Ascending aorta (tissue), 2 donors: ENCODE data around the gene ACYP2. TPM values are rescaled to one million over a fixed set of nuclear protein-coding genes. Genes with fewer than 3 reads are reported as not detected.

Source experiments
- DNase-seq, 2 donors: peaks; one replicate each; pipeline ENCODE4 v3.0.0-alpha.2; 2019; ENCODE audit warnings: low spot score in 2 of 2
- H3K27ac ChIP-seq, 2 donors: fragments of 200-600 bp; sonication (generic); one replicate each; pipeline ENCODE4 v1.5.1; 2016 to 2017; ENCODE audit warnings: mild to moderate bottlenecking in 1 of 2
- H3K27me3 ChIP-seq: fragments of 200-600 bp; sonication (generic); one replicate; pipeline ENCODE4 v1.5.1; 2017
- H3K36me3 ChIP-seq, 2 donors: fragments of 200-600 bp; sonication (generic); one replicate each; pipeline ENCODE4 v1.5.1; 2016
- H3K4me1 ChIP-seq, 2 donors: fragments of 200-600 bp; sonication (generic); one replicate each; pipeline ENCODE4 v1.5.1; 2016 to 2017; ENCODE audit warnings: mild to moderate bottlenecking in 1 of 2
- H3K4me3 ChIP-seq, 2 donors: fragments of 200-600 bp; sonication (generic); one replicate each; pipeline ENCODE4 v1.5.1; 2016 to 2017; ENCODE audit warnings: mild to moderate bottlenecking in 1 of 2
- H3K9me3 ChIP-seq, 2 donors: fragments of 200-600 bp; sonication (generic); one replicate each; pipeline ENCODE4 v1.5.1; 2016
- intact Hi-C: fragments of 100-400 bp; cut with DNase I; formaldehyde crosslinking; loops from one replicate; pipeline ENCODE4 v1.15.1; 2023
- total RNA-seq: library from RNA; depleted of rRNA; stranded (reverse); fragments of >200 nt; gene quantifications from one replicate; pipeline ENCODE4 v1.1.0, GENCODE V29; 2016
- TF ChIP-seq, protein P1 (sequence below), 3 experiments: fragments of 200-600 bp in 2 of 3; fragments of 450-650 bp in 1 of 3; sonication (generic) in 2 of 3; IDR thresholded peaks; one replicate each; pipeline ENCODE4 v1.5.1; 2016 to 2019; ENCODE audit warnings: antibody characterized with exemption in 3 of 3, mild to moderate bottlenecking in 1 of 3, moderate library complexity in 1 of 3

Gene ACYP2
- total RNA-seq, 1 donor from 2014 or later = 0.96 TPM

DNA sequence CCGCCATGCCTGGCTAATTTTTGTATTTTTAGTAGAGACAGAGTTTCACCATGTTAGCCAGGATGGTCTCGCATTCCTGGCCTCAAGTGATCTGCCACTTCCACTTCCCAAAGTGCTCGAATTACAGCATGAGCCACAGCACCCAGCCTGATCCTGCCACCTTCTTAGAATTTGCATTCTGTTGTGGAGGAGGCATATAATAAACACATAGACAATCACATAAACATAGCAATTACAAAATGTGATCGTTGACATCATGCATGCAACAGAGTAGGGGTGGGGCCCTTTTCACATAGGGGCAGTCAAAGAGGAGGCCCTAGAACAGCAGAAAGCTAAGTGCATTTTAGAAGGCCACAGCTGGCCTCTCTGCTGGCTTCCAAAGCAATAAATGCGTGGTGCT is 180.5 kb downstream of the ACYP2 start:
- intact Hi-C loops = no loop called here
- TF ChIP-seq, protein P1, sequence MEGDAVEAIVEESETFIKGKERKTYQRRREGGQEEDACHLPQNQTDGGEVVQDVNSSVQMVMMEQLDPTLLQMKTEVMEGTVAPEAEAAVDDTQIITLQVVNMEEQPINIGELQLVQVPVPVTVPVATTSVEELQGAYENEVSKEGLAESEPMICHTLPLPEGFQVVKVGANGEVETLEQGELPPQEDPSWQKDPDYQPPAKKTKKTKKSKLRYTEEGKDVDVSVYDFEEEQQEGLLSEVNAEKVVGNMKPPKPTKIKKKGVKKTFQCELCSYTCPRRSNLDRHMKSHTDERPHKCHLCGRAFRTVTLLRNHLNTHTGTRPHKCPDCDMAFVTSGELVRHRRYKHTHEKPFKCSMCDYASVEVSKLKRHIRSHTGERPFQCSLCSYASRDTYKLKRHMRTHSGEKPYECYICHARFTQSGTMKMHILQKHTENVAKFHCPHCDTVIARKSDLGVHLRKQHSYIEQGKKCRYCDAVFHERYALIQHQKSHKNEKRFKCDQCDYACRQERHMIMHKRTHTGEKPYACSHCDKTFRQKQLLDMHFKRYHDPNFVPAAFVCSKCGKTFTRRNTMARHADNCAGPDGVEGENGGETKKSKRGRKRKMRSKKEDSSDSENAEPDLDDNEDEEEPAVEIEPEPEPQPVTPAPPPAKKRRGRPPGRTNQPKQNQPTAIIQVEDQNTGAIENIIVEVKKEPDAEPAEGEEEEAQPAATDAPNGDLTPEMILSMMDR (IDR thresholded peaks at IDR 0.05) = no peak
- no peak for DNase-seq

DNA sequence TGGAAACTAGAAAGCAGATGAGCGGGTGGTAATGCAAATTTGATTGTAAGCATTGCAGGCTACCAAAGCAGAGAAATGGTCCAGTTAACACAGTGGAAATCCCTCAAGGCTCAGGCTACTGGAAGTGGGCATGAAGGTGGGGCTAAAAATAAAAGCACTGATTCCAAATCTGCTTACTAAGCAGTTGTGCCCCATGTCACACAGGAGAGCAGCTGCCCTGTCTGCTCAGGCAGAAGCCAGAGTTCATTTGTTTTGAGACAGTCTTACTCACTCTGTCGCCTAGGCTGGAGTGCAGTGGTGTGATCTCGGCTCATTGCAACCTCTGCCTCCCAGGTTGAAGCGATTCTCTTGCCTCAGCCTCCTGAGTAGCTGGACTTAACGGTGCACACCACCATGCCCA is 183.1 kb downstream of the ACYP2 start:
- H3K4me1 ChIP-seq = no peaks in the 10 kb centered on the region
- no peak overlapping the region for H3K27ac ChIP-seq
- DNase-seq = no peak
- no peaks in the 10 kb centered on the region for H3K27me3 ChIP-seq
- H3K9me3 ChIP-seq = no peaks in the 10 kb centered on the region
- intact Hi-C loops = no loop called here
- no peaks in the 10 kb centered on the region for H3K36me3 ChIP-seq
- TF ChIP-seq, protein P1 (IDR thresholded peaks at IDR 0.05) = no peak
- H3K4me3 ChIP-seq = no peak overlapping the region

More for the DNA sequence above, 180.5 kb downstream of the ACYP2 start:
- H3K27me3 ChIP-seq = no peaks in the 10 kb centered on the region
- H3K4me3 ChIP-seq = no peak overlapping the region
- no peak overlapping the region for H3K27ac ChIP-seq
- H3K4me1 ChIP-seq = no peaks in the 10 kb centered on the region
- no peaks in the 10 kb centered on the region for H3K9me3 ChIP-seq
- no peaks in the 10 kb centered on the region for H3K36me3 ChIP-seq

DNA sequence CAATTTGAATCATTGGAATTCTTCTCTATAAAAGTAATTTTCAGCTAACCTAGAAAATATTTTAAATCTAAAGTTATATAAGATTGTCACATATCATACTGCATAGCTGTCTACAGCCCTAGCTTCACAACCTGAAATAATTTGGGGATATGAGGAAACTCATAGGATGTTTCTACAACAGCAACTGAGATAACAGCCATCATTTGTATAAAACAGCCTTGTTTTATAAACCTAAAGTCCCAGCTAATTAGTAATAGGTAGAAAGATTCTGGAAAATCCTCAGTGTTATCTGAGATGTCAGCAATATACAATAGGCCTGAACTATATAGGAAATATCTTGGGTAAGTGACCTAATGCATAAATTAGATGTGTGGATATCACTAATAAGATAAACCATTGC is 188.2 kb downstream of the ACYP2 start:
- DNase-seq = no peak

DNA sequence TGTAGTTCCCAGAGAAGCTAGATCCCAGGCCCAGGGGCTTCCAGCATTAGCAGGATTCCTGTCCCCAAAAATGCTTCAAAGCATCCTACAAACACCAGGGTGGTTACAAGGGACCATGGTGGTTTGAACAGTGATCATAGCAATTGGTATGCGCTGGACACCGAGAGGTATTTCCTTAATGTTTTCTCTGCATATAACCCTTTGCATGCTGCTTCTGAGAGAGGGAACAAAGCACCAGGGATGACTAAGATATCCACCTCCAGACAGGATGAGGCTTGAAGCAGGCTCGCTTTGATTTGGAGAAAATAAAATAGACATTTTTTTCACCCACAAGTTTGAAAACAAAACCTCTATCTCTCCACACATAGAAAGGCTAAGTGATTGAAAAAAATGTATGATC is 191.1 kb downstream of the ACYP2 start:
- Histone ChIP-seq H3K36me3 (no peaks in the 10 kb centered on the region), H3K9me3 (no peaks in the 10 kb centered on the region), H3K27me3 (no peaks in the 10 kb centered on the region), H3K4me1 (no peaks in the 10 kb centered on the region), H3K4me3 (no peak overlapping the region), H3K27ac (no peak overlapping the region)
- DNase-seq = no peak
- TF ChIP-seq, protein P1 (IDR thresholded peaks at IDR 0.05) = no peak
- intact Hi-C loops = no loop called here

More for the DNA sequence above, 188.2 kb downstream of the ACYP2 start:
- Histone ChIP-seq H3K36me3 (no peaks in the 10 kb centered on the region), H3K9me3 (no peaks in the 10 kb centered on the region), H3K27ac (no peak overlapping the region), H3K4me3 (no peak overlapping the region), H3K4me1 (no peaks in the 10 kb centered on the region), H3K27me3 (no peaks in the 10 kb centered on the region)
- TF ChIP-seq, protein P1 (IDR thresholded peaks at IDR 0.05) = no peak
- intact Hi-C loops = no loop called here

DNA sequence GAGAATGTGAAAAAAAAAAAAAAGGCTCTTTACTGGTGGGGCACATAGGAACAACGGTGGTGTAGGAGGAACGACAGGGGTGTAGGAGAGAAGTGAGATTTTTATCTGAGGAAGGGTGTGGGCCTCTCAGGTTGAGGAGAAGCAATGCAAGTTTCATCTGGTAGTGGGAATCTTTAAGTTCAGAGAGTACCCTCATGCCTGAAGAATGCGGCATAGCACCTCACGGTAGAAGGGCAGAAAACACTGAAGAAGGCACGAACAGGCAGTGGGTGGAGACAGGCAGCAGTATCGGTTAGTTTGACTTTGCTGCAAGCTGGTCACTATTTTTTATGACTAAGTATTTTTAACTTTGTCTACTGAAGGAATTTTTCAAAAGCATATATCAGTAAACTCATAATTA is 192.8 kb downstream of the ACYP2 start:
- H3K27ac ChIP-seq = no peak overlapping the region
- H3K9me3 ChIP-seq = no peaks in the 10 kb centered on the region
- H3K4me1 ChIP-seq = no peaks in the 10 kb centered on the region
- intact Hi-C loops = no loop called here
- no peaks in the 10 kb centered on the region for H3K27me3 ChIP-seq
- no peaks in the 10 kb centered on the region for H3K36me3 ChIP-seq
- no peak overlapping the region for H3K4me3 ChIP-seq
- TF ChIP-seq, protein P1 (IDR thresholded peaks at IDR 0.05) = no peak
- no peak for DNase-seq

DNA sequence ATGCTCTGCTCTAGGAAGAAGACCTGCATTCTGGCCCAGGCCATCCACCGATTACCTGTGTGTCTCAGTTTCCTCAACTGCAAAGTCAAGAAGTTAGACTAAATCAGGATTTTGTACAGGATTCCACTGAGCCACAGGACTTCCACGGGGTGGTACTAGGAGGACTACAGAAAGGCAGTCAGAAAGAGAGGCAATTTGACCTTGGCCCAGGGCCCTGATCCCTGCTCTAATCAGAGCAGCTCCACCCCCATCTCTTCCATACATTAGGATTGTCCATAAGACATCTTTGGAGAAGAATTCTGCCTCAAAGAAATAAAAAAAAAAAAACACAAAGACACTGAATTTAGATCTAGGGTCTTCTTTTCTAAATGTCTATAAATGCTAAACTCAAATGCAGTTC is 193.4 kb downstream of the ACYP2 start:
- no peaks in the 10 kb centered on the region for H3K9me3 ChIP-seq
- no peaks in the 10 kb centered on the region for H3K4me1 ChIP-seq
- H3K27me3 ChIP-seq = no peaks in the 10 kb centered on the region
- no peak overlapping the region for H3K27ac ChIP-seq
- H3K36me3 ChIP-seq = no peaks in the 10 kb centered on the region
- no peak for DNase-seq
- intact Hi-C loops = no loop called here
- TF ChIP-seq, protein P1 (IDR thresholded peaks at IDR 0.05) = no peak
- H3K4me3 ChIP-seq = no peak overlapping the region
